ENCODE data around the gene PAGR1.

GRCh38 chr16:29844575-29845331 is 28.8 kb downstream of the PAGR1 start:
- TF ChIP-seq, protein P1, sequence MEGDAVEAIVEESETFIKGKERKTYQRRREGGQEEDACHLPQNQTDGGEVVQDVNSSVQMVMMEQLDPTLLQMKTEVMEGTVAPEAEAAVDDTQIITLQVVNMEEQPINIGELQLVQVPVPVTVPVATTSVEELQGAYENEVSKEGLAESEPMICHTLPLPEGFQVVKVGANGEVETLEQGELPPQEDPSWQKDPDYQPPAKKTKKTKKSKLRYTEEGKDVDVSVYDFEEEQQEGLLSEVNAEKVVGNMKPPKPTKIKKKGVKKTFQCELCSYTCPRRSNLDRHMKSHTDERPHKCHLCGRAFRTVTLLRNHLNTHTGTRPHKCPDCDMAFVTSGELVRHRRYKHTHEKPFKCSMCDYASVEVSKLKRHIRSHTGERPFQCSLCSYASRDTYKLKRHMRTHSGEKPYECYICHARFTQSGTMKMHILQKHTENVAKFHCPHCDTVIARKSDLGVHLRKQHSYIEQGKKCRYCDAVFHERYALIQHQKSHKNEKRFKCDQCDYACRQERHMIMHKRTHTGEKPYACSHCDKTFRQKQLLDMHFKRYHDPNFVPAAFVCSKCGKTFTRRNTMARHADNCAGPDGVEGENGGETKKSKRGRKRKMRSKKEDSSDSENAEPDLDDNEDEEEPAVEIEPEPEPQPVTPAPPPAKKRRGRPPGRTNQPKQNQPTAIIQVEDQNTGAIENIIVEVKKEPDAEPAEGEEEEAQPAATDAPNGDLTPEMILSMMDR (IDR thresholded peaks at IDR 0.05; ENCODE audit: low read depth, low read length): no peak
- no peak for TF ChIP-seq MYC (IDR thresholded peaks at IDR 0.05; ENCODE audit: low read depth, low read length)
- TF ChIP-seq POLR2A (IDR thresholded peaks at IDR 0.05; ENCODE audit: extremely low read depth, insufficient read length): no peak
- no peak for TF ChIP-seq MAX (IDR thresholded peaks at IDR 0.05; ENCODE audit: low read depth, low read length)
